Activated B cell treated with CpG ODN at 0.5 μM for 24 hours (primary cell): Measurements from ENCODE around the gene CALU. TPM values are rescaled to one million over a fixed set of nuclear protein-coding genes. Genes with fewer than 3 reads are reported as not detected.

Source experiments
- ATAC-seq: fragments of 200-7000 bp; cut with Tn5 transposase; one replicate; pipeline ENCODE4 v1.10.0; 2021; ENCODE audit warnings: low read depth, mild to moderate bottlenecking, moderate library complexity
- CTCF ChIA-PET: fragments of 350-600 bp; sonication (Branson Sonifier 250); formaldehyde crosslinking; loops from one replicate; lab custom pipeline; 2021; ENCODE audit warnings: antibody characterized with exemption; lab: Charles Lee
- POLR2A ChIA-PET: fragments of 350-600 bp; sonication (Branson Sonifier 250); formaldehyde crosslinking; loops from one replicate; lab custom pipeline; 2021; ENCODE audit warnings: antibody characterized with exemption; lab: Charles Lee
- DNase-seq: peaks from one replicate; pipeline ENCODE4 v3.0.0; 2022
- H3K27ac Mint-ChIP-seq: one replicate; pipeline ENCODE4 v1.8.0; 2020; ENCODE audit warnings: mixed read lengths
- H3K27me3 Mint-ChIP-seq: one replicate; pipeline ENCODE4 v1.8.0; 2021; ENCODE audit warnings: mixed read lengths
- H3K36me3 Mint-ChIP-seq: one replicate; pipeline ENCODE4 v1.8.0; 2021; ENCODE audit warnings: low read depth, mixed read lengths
- H3K4me1 Mint-ChIP-seq: one replicate; pipeline ENCODE4 v1.8.0; 2021; ENCODE audit warnings: mixed read lengths
- H3K4me3 Mint-ChIP-seq: one replicate; pipeline ENCODE4 v1.8.0; 2020; ENCODE audit warnings: mild to moderate bottlenecking, mixed read lengths
- H3K9me3 Mint-ChIP-seq: one replicate; pipeline ENCODE4 v1.8.0; 2020; ENCODE audit warnings: mixed read lengths
- intact Hi-C: fragments of 100-400 bp; cut with micrococcal nuclease; formaldehyde crosslinking; loops from one replicate; pipeline ENCODE4 v1.15.1; 2024
- total RNA-seq: library from RNA; stranded (reverse); gene quantifications from 2 replicates; pipeline ENCODE4 v1.2.3, GENCODE V29; 2022
- TF ChIP-seq, protein P1 (sequence below): fragments of 200-600 bp; IDR thresholded peaks from one replicate; pipeline ENCODE4 v1.8.0; 2022; ENCODE audit warnings: antibody characterized with exemption, mild to moderate bottlenecking

CALU gene
- total RNA-seq, 1 donor from 2014 or later, result 15.4 TPM

DNA sequence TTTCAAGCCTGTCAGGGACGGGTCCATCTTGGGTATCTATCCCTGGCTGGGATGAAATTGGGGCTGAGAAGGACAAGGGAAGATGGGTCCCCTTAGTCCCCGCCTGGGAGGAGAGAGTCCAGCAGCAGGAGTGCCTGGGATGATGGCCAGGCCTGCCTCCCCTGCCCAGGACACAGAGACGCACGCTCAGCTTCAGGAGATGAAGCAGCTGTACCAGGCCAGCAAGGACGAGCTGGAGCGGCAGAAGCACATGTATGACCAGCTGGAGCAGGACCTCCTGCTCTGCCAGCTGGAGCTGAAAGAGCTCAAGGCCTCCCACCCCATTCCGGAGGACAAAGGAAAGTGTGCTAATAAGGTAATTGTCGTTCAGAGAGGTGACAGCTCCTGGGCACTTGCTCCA lies 68.0 kb downstream of the CALU start:
- Mint-ChIP-seq H3K4me3 (no peak overlapping the region), H3K27me3 (no peaks in the 10 kb centered on the region), H3K36me3 (no peaks in the 10 kb centered on the region), H3K27ac (no peak overlapping the region), H3K9me3 (no peaks in the 10 kb centered on the region), H3K4me1 (no peaks in the 10 kb centered on the region)
- TF ChIP-seq, protein P1, sequence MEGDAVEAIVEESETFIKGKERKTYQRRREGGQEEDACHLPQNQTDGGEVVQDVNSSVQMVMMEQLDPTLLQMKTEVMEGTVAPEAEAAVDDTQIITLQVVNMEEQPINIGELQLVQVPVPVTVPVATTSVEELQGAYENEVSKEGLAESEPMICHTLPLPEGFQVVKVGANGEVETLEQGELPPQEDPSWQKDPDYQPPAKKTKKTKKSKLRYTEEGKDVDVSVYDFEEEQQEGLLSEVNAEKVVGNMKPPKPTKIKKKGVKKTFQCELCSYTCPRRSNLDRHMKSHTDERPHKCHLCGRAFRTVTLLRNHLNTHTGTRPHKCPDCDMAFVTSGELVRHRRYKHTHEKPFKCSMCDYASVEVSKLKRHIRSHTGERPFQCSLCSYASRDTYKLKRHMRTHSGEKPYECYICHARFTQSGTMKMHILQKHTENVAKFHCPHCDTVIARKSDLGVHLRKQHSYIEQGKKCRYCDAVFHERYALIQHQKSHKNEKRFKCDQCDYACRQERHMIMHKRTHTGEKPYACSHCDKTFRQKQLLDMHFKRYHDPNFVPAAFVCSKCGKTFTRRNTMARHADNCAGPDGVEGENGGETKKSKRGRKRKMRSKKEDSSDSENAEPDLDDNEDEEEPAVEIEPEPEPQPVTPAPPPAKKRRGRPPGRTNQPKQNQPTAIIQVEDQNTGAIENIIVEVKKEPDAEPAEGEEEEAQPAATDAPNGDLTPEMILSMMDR, result no peak
- DNase-seq (no peak), ATAC-seq (no peak)
- intact Hi-C loops, result no loop called here
- POLR2A ChIA-PET, result interaction anchor here (1.2 kb wide), 1 partner anchor 16 kb away, joined by 3 read pairs; no protein-coding TSS in a partner anchor
- CTCF ChIA-PET, result interaction anchor here (1.5 kb wide), 1 partner anchor 76 kb away, joined by 7 read pairs; no protein-coding TSS in a partner anchor

DNA sequence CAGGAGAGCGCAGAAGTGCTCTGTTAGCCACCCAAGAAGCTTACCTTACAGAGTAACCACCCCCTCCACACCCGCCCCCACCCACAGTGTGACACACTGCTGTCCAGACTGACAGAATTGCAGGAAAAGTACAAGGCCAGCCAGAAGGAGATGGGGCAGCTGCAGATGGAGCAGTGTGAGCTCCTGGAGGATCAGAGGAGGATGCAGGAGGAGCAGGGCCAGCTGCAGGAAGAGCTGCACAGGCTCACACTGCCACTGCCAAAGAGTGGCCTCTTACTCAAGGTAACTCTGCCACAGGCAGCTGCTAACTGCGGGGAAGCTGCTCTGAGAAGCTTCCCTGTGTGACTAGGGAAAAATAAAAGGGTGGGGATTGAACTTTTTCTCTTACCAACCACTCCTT lies 70.2 kb downstream of the CALU start:
- Mint-ChIP-seq H3K4me3 (no peak overlapping the region), H3K27me3 (no peaks in the 10 kb centered on the region), H3K4me1 (no peaks in the 10 kb centered on the region), H3K9me3 (no peaks in the 10 kb centered on the region), H3K27ac (no peak overlapping the region), H3K36me3 (no peaks in the 10 kb centered on the region)
- DNase-seq (no peak), ATAC-seq (no peak)
- intact Hi-C loops, result no loop called here
- ChIA-PET CTCF (no interaction called here), POLR2A (no interaction called here)
- TF ChIP-seq, protein P1, result no peak

DNA sequence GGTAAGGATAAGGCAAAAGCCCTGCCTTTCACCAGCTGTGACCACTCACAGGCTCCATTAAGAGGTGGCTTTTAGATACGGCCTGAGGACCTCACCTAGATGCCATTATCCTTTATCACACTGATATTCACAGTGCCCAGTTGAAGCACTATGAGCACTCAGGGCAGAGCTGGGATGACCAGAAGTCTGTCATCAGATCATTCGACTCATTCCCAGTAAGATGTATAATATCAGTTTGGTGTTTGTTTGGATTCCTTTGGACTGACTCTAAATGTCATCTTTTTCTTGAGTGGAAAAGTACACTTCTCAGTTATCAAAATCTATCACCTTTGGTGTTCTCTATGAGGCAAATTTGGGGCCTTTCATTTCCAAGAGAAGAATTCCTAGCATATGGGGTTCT lies 71.3 kb downstream of the CALU start:
- H3K9me3 Mint-ChIP-seq, result no peaks in the 10 kb centered on the region
- TF ChIP-seq, protein P1, result no peak
- H3K27ac Mint-ChIP-seq, result no peak overlapping the region
- no peaks in the 10 kb centered on the region for H3K27me3 Mint-ChIP-seq
- ChIA-PET POLR2A (no interaction called here), CTCF (no interaction called here)
- ATAC-seq (no peak), DNase-seq (no peak)
- H3K4me3 Mint-ChIP-seq, result no peak overlapping the region
- H3K36me3 Mint-ChIP-seq, result no peaks in the 10 kb centered on the region
- intact Hi-C loops, result no loop called here
- no peaks in the 10 kb centered on the region for H3K4me1 Mint-ChIP-seq

DNA sequence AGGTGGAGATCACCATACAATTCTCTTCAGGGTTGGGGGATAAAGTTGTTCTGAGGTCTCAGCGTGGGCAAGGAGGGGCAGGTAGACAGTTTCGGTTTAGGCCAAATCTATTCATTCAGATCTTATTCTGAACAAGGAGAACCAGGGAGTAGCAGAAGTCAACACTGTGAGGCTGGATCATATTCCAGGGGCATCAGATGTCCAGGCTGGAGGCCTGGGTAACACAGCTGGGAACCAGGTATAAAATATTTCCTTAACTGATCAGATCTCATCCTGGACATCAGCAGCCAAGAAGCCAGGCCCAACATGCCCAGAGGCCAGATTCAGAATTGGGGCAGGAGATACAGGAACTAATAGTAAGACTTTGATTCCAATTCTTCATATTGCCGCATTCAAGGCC lies 71.8 kb downstream of the CALU start:
- H3K36me3 Mint-ChIP-seq, result no peaks in the 10 kb centered on the region
- H3K4me1 Mint-ChIP-seq, result no peaks in the 10 kb centered on the region
- H3K27me3 Mint-ChIP-seq, result no peaks in the 10 kb centered on the region
- ChIA-PET CTCF (no interaction called here), POLR2A (no interaction called here)
- TF ChIP-seq, protein P1, result no peak
- ATAC-seq (no peak), DNase-seq (no peak)
- H3K9me3 Mint-ChIP-seq, result no peaks in the 10 kb centered on the region
- no peak overlapping the region for H3K27ac Mint-ChIP-seq
- H3K4me3 Mint-ChIP-seq, result no peak overlapping the region
- intact Hi-C loops, result no loop called here

DNA sequence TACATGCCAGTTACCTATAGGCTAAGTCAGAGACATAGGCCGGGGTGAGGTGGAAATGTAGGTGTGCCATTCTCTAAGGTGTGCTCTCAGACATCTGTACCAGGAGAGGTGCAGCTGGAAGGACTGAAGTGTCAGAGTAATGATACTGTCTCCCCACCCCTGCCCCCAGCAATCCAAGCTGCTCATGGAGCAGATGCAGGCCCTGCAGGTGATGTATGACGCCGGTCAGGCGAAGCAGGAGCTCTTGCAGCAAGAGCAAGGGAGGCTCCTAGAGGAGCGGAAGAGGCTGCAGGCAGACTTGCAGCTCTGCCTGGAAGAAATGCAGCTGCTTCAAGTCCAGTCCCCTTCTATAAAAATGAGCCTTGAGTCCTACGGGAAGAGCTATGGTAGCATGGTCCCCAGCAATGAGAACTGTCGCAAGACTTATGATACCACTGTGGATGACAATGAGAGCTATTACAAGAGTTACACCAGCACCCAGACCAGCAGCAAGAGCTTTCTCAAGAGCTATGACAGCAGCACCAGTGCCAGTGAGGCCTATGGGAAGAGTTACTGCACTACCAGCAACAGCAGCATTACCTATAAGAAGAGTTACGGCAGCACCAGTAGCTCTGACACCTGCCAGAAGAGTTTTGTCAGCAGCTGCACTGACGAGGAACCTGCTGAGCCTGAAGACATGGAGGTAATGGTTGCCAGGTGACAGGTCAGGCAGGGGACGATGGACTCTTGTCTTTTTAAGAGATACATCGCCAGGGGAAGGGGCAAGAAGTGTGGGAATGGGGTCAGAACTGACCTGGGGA lies 72.7 kb downstream of the CALU start:
- Mint-ChIP-seq H3K36me3 (no peaks in the 10 kb centered on the region), H3K27me3 (no peaks in the 10 kb centered on the region), H3K27ac (no peak overlapping the region), H3K9me3 (no peaks in the 10 kb centered on the region), H3K4me3 (no peak overlapping the region), H3K4me1 (no peaks in the 10 kb centered on the region)
- no peak for ATAC-seq
- TF ChIP-seq, protein P1, result no peak
- POLR2A ChIA-PET, result no interaction called here
- CTCF ChIA-PET, result no interaction called here
- intact Hi-C loops, result no loop called here
- no peak for DNase-seq
